ENCODE results near the gene LINGO3.

The LINGO3 gene

DNA sequence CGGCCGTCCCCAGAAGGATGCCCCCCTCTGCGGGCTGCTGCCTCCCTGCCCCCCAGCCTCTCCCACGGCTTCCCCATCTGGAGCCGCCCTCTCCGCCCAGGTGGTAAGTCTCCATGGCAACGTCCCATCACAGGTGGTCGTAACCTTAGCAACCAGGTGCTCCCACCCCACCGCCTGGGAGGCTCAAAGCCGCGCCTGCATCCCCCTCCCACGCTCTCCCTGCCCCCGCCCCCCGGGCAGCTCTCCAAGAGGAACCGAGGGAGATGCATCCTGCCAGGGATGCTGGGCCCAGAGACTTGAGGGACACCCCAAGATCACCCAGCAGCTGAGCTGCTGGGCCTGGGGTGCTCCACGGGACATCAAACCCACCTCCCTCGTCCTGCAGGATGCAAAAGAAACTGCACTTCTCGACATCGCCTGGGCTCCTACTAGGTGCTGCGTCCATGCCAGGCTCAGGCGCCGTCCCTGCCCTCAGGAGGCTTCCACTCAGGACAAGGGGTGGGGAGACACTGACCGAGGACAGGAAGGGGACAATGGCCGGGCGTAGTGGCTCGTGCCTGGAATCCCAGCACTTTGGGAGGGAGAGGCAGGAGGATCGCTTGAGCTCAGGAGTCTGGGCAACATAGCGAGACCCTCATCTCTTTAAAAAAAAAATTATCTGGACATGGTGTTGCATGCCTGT lies 5.0 kb upstream of the LINGO3 start:
- TF ChIP-seq, protein P1, sequence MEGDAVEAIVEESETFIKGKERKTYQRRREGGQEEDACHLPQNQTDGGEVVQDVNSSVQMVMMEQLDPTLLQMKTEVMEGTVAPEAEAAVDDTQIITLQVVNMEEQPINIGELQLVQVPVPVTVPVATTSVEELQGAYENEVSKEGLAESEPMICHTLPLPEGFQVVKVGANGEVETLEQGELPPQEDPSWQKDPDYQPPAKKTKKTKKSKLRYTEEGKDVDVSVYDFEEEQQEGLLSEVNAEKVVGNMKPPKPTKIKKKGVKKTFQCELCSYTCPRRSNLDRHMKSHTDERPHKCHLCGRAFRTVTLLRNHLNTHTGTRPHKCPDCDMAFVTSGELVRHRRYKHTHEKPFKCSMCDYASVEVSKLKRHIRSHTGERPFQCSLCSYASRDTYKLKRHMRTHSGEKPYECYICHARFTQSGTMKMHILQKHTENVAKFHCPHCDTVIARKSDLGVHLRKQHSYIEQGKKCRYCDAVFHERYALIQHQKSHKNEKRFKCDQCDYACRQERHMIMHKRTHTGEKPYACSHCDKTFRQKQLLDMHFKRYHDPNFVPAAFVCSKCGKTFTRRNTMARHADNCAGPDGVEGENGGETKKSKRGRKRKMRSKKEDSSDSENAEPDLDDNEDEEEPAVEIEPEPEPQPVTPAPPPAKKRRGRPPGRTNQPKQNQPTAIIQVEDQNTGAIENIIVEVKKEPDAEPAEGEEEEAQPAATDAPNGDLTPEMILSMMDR (IDR thresholded peaks at IDR 0.05; ENCODE audit: low read depth, low read length, missing control alignments): no peak
- H3K4me3 ChIP-seq (ENCODE audit: low read depth, low read length): no peak overlapping the region
- no peak for DNase-seq (ENCODE audit: low read depth)

- DNase-seq (ENCODE audit: low read depth): no peak
- H3K4me3 ChIP-seq (ENCODE audit: low read depth, low read length): no peak overlapping the region
- TF ChIP-seq, protein P1 (IDR thresholded peaks at IDR 0.05; ENCODE audit: low read depth, low read length, missing control alignments): no peak
Observed at GRCh38 chr19:2311093-2311492, 3.1 kb upstream of the LINGO3 start.

GRCh38 chr19:2309734-2310362 lies 1.9 kb upstream of the LINGO3 start:
- TF ChIP-seq, protein P1 (IDR thresholded peaks at IDR 0.05; ENCODE audit: low read depth, low read length, missing control alignments): no peak
- no peak for DNase-seq (ENCODE audit: low read depth)
- no peak overlapping the region for H3K4me3 ChIP-seq (ENCODE audit: low read depth, low read length)

DNA sequence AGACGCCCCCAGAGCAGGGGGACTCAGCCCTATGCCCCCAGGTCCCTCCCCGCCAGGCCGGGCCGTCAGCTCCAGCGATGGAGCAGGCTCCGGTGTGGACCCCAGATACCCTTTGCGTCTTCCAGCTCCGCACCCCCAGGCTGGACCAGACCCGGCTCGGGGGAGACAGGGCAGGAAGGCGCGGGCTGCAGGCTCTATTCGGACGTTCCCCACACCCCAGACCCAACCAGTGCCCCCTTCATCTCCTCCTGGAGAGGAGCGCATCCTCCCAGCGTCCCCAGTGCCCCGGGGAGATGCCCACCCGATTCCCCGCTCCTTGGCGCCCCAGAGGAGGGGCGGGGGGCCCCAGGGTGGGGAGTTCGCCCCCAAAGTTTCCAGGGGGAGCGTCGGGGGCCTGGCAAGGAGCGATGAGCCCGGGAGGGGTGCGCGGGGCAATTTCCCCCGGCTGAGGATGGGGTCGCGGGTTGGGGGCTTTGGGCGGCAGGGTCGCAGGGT lies 389 bp downstream of the LINGO3 start:
- TF ChIP-seq, protein P1 (IDR thresholded peaks at IDR 0.05; ENCODE audit: low read depth, low read length, missing control alignments): no peak
- no peak for DNase-seq (ENCODE audit: low read depth)
- no peak overlapping the region for H3K4me3 ChIP-seq (ENCODE audit: low read depth, low read length)

- TF ChIP-seq, protein P1 (IDR thresholded peaks at IDR 0.05; ENCODE audit: low read depth, low read length, missing control alignments): no peak
- H3K4me3 ChIP-seq (ENCODE audit: low read depth, low read length): no peak overlapping the region
- DNase-seq (ENCODE audit: low read depth): no peak
Observed at GRCh38 chr19:2306971-2307370, 983 bp downstream of the LINGO3 start.

GRCh38 chr19:2306281-2306806 lies 1.6 kb downstream of the LINGO3 start:
- H3K4me3 ChIP-seq (ENCODE audit: low read depth, low read length): no peak overlapping the region
- TF ChIP-seq, protein P1 (IDR thresholded peaks at IDR 0.05; ENCODE audit: low read depth, low read length, missing control alignments): no peak
- no peak for DNase-seq (ENCODE audit: low read depth)

Measured in GM12864 (cell line).